CD4-positive, alpha-beta T cell treated with Interleukin-17A for 1 hour (primary cell): ENCODE results near the gene APBB1.

Experiments
- DNase-seq: peaks from one replicate; pipeline ENCODE4 v3.0.0-alpha.2; 2020

APBB1 gene

DNA sequence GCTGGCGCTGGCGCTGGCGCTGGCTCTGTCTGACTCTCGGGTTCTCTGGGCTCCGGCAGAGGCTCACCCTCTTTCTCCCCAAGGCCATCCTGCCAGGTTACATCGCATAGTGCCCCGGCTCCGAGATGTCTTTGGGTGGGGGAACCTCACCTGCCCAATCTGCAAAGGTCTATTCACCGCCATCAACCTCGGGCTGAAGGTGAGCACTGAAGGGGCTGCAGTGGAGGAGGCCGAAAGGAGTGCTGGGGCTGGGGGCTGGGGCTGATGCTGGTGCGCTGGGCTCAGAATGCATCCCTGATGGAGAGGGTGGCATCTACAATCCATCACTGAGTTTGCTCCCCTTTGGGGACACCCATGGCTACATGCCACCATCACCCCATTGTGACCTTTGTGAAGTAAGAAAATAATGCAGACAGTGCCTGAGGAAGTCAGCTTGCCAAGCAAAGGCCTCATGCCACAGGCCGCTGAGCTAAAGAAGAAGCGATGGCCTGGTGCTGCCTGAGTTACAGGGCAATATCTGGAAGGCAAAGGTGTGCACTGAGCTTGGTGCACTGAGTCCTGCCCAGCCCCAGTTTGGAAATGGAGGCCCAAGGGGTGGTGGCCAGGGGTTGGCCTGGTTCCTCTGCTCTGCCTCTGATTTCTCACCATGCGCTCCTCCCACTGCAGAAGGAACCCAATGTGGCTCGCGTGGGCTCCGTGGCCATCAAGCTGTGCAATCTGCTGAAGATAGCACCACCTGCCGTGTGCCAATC lies 28.0 kb downstream of the APBB1 start:
- DNase-seq = no peak

DNA sequence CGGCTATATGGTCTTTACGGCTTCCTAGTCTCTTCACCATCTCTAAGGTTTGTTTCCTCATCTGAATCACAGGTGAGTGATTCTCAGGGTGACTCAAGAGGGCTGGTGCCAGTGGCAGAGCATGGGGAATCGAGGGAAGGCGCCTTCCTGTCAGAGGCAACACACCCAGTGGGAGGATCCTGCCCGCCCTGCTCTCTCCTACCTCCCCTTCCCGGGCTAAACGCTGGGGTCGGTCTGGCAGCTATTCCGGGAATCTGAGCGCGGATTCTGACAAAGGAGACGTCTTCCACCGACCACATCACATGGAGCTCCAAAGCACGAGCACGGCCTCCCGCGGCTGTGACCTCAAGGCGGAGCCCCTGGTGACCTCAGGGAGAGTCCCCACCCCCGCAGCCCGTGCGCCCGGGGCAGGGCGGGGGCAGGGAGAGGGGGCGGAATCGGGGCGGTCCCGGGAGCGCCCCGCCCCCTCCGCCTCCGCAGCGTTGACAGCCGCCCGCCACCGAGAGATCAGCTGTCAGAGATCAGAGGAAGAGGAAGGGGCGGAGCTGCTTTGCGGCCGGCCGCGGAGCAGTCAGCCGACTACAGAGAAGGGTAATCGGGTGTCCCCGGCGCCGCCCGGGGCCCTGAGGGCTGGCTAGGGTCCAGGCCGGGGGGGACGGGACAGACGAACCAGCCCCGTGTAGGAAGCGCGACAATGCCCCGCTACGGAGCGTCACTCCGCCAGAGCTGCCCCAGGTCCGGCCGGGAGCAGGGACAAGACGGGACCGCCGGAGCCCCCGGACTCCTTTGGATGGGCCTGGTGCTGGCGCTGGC lies 28.8 kb downstream of the APBB1 start, which contains the start of gene SMPD1:
Gene SMPD1, plus strand, starts transcription at position 570 of the 813 bp plus-strand sequence. Its CDS starts 125 bp downstream, at position 695.
- peak; percentile 96 for DNase-seq

DNA sequence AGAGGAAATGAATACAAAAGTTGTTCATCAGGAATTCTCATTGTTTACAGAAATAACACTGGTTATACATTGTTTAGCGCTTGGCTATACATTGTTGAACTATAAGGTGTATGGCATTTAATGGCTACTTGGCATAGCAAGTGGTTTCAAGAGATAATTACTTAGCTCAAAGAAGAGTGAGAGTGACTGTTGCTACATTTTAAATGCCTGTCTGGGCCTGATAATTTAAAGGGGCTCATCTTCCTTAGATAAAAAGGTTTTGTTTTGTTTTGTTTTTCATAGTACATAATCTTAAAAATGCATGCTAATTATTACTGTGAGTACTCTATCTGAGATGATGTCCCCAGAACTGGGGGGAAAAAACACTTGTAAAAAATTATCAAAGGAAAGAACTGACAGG lies 30.1 kb downstream of the APBB1 start:
- no peak for DNase-seq

DNA sequence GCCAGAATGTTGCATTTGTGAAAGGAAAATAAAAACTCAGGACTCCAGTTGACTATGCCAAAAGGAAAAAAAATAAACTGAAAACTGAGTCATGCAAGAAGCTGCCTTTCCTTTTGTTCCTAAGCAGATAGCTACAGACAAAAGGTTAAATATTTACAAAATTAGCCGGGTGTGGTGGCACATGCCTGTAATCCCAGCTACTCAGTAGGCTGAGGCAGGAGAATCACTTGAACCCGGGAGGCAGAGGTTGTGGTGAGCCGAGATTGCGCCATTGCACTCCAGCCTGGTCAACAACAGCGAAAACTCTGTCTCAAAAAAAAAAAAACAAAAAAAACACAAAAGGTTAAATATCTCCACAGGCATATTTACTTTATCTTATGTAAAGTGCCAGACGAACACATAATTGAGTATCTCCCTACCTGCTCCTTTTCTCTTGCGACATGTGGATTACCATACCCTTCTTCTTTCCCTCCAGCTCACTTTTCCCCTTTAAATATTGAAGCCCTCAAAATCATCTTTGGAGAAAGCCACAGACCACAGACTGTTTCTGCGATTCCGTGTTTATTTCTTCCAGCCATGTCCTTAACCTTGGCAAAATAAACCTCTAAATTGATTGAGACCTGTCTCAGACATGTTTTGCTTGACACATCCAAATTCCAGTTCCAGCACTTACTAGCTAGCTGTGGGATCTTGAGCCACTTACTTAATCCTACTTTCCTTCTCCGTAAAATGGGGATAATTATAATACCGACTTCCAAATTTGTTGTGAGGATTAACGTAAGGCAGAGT lies 30.9 kb downstream of the APBB1 start:
- no peak for DNase-seq

DNA sequence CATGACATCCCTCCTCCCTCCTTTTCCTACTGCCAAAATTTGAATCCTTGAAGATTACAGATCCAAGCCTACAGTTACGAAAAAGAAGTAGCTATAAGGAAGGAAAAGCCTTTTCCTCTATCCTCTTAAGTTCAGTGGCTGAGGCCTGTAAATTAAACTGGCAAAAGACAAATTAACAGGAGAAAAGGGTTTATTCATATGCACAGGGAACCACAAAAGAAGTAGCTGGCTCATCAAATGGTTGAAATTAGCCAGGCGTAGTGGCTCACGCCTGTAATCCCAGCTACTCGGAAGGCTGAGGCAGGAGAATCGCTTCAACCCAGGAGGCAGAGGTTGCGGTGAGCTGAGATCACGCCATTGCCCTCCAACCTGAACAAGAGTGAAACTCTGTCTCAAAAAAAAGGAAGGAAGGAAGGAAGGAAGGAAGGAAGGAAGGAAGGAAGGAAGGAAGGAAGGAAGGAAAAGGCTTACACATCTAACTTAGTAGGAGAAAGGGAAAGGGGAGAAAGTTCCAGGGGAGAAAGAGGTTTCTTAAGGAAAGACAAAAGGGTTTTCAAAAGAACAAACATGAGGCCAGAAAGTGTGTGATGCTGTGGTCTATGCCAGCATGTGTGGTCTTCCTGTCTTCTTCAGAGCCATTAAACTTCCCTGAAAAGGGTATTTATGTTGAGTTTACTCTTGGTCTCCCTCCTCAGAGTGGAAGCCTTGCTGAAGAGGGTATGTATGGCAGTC lies 33.7 kb downstream of the APBB1 start:
- DNase-seq = no peak

DNA sequence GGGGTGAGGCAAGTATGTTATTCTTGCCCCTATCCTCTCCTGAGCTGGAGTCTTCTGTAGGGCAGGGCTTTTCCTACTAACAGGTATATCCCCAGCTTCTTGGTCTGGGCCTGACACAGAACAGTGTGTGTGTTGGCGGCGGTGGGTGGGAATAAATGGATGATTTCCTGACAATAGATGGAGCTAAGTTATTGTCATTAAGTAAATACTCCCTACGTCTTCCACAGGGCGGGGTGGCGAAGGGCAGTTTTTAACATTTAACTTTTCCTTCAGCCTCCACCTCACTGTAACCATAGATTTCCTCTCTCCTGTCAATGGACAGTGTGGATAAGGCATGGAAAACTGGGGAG lies 40.3 kb downstream of the APBB1 start:
- no peak for DNase-seq

DNA sequence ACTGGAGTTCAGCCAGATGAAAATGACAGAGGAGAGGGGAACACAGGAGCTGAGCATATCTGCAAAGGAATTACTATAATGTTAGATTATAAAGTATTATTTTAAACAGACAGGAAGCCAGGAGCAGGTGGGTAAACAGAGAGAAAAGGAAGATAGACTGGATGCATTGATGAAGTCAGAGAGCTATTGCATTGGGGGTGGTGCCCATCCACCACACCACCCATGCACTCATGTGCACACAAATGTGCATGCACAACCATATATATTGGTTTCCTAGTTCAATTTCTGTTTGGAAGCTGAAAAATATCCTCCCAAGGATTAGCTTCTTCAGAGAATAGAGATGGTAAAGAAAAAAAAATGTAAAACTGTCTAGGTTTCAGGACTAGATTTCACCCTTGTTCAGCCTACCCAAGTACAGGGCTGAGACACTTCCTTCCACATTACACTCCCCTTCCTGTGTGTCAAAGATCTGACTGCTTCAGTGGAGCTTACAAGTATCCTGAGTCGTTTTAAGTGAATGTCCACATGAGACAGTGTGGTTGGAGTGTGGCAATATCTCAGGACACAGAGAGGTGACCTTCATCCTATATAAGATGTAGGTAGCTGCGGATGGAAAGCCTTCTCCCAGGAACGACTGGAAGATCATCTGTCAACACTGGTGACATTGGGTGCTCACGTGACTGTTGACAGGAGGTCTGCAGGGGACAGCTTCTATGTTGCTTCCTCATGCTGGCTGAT lies 40.8 kb downstream of the APBB1 start:
- DNase-seq = peak; percentile 19

DNA sequence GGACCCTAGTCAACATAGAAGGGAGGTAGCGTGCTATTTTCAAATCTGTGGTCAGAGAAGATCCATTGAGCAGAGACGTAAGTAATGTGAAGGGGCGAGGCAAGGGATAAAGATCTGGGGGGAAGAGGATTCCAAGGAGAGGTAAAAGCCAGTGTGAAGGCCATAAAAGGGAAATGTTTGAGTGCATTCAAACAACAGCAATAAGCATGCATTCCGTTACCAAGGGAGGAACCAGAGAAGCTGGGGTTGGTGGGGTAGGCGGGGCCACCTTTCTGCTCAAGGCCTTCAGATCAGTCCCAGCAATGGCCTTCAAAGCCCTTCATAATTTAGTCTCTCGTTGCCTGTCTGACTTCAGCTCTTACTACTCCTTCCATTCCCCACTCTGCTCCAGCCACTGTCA lies 47.1 kb downstream of the APBB1 start:
- no peak for DNase-seq

DNA sequence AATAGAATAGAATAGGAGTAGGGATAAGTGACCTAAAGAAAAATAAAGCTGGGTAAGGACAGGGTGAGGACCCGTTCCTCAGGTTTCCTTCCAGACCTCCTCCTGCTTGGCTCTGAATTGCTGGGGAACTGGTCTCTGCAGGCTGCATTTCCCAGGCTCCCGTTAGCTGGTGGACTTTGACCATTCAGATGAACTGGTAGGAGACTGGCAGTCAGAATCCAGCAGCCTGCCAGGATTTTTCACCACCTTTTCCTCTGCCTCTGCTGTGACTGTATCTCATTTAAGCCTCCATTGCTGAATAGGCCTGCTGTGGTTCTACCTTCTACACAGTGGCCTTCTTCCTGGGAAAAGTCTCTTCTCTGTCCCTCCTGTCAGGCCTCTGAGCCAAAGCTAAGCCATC lies 53.2 kb downstream of the APBB1 start:
- DNase-seq = no peak

DNA sequence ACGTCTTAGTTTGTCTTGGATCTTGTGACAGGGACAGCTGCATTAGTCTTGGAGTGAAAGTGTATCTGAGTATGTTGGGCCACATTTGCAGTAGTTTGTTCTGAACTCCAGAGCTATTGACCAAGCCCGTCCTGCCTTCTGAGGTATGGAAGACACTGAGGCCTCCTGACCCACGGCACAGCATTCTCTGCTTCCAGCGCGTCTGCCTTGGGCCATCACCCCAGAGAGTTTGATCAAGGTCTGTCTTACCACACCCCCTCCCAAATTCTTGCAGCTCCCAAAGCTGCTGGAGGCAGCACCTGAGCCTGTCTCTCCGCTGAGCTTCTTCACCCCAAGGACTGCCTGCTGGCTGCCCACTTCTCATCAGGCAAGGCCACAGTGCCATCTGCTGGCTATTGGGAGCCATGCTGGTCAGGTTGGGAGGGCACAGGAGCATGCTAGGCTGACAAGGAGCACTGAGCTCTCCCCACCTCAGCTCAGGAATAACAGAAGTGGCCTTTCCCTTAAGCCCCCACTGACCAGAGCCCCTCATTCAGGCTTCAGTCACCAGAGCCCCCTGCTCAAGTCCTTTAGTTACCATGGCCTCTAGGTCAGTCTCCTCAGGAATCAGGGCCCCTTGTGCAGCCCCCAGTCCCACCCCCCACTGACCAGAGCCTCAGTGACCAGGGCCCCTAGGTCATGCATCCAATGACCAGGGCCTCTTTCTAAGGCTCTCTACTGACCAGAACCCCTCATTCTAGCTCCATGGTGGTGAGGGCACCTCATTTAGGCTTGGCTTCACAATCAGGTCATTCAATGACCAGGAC lies 55.8 kb downstream of the APBB1 start:
- DNase-seq = peak; percentile 65

DNA sequence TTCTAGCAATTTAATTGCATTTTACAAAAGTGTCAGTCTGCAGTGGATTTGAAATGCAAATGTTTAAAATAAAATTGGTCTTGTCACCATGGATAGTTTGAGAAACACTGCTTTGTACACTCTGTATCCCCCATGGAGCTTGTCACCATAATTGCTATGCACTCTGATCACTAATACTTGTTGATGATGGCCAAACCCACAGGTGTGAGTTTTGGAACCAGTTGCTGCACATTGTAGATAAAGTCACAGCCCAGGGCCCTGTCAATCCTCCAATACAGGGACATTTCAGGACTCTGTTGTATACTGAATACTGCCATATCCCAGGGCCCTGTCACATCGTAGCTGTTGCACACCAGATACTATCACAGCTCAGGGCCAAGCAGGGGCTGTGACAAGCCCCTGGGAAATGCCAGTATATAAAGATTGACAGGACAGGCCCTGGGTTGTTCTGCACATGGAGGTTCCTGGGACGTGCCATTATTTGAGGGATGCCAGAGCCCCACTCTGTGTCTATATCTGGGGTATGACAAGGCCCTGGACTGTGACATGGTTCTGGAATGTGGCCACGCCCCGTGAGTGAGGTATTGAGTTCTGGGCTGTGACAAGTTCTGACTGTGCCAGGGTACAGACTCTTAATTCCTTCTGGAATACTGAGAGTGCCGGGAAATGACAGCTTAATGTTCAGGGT lies 56.6 kb downstream of the APBB1 start:
- no peak for DNase-seq

DNA sequence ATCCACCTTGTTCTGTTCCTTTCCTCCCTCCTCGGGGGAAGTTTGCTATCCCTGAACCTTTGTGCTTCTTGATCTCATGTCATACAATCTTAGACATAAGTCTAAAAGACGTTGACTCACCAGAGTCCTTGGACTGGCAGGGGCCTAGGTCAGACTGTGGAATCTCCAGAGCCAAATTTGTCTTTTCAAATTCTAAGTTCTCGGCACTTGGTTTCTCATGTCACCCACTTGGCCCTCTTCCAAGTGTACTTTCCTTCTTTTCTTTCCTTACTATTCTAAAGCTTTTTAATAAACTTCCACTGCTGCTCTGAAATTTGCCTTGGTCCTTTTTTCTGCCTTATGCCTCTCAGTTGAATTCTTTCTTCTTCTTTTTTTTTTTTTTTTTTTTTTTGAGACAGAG lies 58.7 kb downstream of the APBB1 start:
- no peak for DNase-seq

DNA sequence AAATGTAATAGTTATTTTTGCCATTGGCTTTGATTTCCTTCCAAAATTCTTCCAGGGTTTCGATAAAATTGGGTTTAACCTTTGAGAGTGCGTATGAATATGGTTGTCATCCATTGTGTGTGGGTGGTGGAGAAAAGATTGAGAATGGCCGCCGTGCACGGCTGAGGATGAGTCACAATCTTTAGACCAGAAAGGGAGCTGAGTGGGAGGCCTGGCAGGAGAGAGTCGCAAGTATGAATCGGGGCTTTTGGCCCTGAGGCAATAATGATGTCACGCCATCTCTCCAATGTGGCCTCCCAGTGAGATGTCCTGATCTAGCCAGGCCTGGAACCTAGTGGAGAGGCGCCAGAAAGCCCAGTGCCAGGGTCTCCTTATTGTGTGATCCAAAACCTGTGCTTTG lies 61.7 kb downstream of the APBB1 start:
- no peak for DNase-seq

DNA sequence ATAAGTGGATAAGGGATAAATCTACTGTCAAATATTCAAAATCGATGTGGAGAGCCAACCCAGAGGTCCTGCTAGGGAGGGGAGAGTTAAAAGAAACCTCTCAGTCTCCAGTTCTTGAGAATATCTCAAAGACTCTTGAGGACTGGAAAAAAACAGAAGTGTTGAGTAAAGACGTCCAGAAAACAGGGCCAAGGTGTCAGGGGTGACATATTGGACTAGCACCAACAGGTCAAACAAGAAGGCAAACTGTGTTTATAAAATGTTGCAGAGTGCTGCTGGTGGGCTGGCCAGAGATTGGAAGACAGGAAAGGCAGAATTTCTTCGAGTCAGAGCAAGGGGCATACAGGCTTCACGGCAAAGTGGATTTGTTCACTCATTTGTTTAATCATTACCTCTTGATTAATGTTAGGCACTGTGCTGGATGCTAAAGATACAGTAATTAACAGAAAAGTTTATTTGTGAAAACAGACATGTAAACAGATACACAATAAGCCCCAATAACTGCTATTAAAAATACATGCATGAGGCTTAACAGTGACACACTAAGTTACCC lies 62.3 kb downstream of the APBB1 start:
- DNase-seq = no peak

DNA sequence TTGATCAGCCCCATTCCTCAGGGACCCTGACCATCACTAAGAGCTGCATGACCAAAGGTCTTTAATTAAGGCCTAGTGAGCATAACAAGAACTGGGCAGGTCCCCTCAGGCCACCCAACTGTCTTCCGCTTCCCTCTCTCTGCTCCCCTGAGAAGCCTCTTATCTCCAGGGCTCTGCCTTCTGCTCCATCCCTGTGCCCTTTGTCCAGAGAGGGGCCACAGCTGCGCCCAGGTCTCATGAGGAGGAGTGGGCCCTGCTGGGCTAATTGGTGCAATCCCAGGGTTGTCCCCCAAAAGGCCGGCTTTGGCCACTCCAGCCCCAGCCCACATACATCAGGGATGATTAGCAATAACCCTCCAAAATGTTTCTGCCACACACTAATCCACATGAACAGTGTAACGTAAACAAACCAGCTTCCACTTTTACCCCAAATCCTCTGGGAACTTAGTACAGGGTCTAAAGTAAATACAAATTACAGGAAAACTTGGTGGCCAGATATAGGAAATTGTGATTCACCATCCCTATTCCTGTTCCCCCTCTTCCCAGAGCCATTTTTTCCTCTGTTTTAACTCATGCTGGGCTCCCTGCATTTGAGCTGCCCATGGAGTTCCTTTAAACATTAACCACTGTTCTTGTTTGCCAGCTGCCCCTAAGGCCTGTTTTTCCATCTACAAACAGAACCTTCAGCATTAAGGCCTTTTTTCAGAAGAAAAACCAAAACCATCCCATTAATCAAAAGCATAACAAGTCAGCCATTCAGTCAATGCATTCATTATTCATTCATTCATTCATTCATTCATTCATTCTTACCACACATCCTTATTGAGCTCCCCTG lies 64.0 kb downstream of the APBB1 start:
- DNase-seq = no peak

DNA sequence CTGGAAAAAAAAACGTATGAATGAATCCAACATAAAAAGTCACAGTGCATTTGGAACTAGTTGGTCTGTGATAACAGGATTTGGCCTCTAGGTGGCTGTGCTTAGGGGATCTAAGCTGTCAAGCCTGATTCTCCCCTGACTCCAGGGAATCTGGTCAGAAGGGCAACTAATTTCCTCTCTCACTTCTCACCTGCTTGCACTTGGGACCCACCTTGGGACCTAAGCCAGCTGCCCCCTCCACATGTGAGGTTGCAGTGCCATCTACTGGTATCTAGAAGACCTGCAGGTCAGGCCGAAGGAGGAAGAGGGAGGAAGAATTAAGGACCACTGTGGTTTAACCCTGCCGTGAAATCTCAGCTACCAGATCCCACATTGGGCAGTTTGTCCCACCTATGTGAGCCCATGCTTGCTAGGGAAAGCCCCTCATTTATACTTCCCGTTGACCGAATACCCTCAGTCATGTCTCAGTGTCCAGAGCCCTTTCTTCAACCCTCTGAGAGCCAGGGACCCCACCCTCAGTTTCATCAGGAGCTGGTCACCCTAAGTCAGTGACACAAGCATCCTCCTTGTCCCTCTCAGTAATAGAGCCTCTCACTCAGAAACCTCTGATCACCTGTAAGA lies 65.4 kb downstream of the APBB1 start:
- peak; percentile 64 for DNase-seq

DNA sequence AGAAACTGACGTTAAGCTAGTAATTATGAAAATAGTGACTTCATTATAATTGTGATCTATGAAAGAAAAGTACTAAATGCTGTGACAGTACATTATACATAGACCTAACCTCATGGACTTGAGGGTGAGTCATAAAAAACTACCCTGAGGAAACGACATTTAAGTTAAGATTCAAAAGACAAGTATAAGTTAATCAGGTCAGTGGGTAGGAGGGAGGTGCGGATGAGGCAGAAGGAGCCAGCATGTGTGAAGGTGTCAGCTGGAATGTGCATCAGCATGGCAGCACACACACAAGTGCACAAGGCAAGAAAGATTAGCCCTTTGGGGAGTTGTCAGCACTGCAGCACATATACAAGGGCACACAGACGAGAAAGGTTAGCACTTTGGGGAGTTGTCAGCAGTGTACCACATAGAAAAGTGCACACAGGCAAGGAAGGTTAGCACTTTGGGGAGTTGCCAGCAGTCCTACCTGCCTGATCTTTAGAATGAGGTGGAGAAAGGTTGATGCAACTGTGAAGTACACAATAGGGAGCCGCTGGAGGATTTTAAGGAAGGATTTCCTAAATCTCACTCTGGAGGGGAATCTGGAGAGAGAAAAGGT lies 67.0 kb downstream of the APBB1 start:
- no peak for DNase-seq

DNA sequence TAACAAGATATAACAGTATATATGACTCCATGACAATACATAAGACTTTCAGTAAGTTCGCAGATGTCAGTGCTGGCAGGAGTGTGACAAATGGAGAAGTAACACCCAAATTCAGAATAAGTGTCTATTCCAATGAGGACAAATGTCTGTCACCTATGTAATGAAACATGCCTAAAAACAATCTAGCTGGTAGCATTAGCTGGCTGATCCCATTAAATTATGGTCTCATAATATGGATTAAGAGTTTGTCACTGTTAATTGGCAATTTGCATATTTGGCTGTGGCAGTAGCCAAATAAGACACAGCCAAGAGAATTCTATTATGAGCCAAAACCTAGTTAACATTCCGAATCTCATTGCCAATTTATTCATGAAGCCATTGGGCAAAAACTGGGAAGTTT lies 68.4 kb downstream of the APBB1 start:
- no peak for DNase-seq
